H1 (cell line): ENCODE measurements around the gene SLC17A5. TPM values are rescaled to one million over a fixed set of nuclear protein-coding genes. Genes with fewer than 3 reads are reported as not detected.

Experiments used
- CTCF ChIA-PET: fragments of 300-600 bp; sonication (Branson Sonifier 250); formaldehyde crosslinking; loops from one replicate; lab custom pipeline; 2021; ENCODE audit not compliant: partially characterized antibody; lab: Charles Lee
- POLR2A ChIA-PET: fragments of 300-600 bp; sonication (Branson Sonifier 250); formaldehyde crosslinking; loops from one replicate; lab custom pipeline; 2021; ENCODE audit warnings: inconsistent platforms; ENCODE audit not compliant: partially characterized antibody; lab: Charles Lee
- DNase-seq, 2 experiments: peaks; one replicate each; pipeline versions ENCODE4 v3.0.0 to v3.0.0-alpha.2; 2010 to 2022; ENCODE audit warnings: low spot score in 2 of 2, low read depth in 1 of 2, mixed read lengths in 1 of 2
- FAIRE-seq: peaks from 2 replicates; lab custom pipeline; 2011; peaks lifted over from hg19 to GRCh38; lab: Jason Lieb, UNC
- H2AFZ ChIP-seq: 2 replicates; pipeline ENCODE4 v1.8.1; 2012; ENCODE audit warnings: low read length, inconsistent platforms
- H2AK5ac ChIP-seq: 2 replicates; pipeline ENCODE4 v1.6.1; 2013; ENCODE audit warnings: low read depth, low read length
- H2BK120ac ChIP-seq: replicated peaks from 2 replicates; pipeline ENCODE3; 2013; ENCODE audit warnings: low read depth, low read length, inconsistent platforms
- H2BK12ac ChIP-seq: 2 replicates; pipeline ENCODE4 v1.6.1; 2013; ENCODE audit warnings: low read depth, low read length
- H2BK15ac ChIP-seq: 2 replicates; pipeline ENCODE4 v1.6.1; 2013; ENCODE audit warnings: low read length
- H2BK20ac ChIP-seq: 2 replicates; pipeline ENCODE4 v1.6.1; 2013; ENCODE audit warnings: low read length
- H2BK5ac ChIP-seq: 2 replicates; pipeline ENCODE4 v1.6.1; 2013; ENCODE audit warnings: low read depth, low read length
- H3K14ac ChIP-seq: 2 replicates; pipeline ENCODE4 v1.6.1; 2013; ENCODE audit warnings: inconsistent platforms; ENCODE audit not compliant: insufficient read length
- H3K18ac ChIP-seq: 2 replicates; pipeline ENCODE4 v1.6.1; 2013; ENCODE audit warnings: low read length; ENCODE audit errors: extremely low read depth
- H3K23ac ChIP-seq: 2 replicates; pipeline ENCODE4 v1.6.1; 2013; ENCODE audit warnings: inconsistent platforms; ENCODE audit not compliant: insufficient read length
- H3K23me2 ChIP-seq: 2 replicates; pipeline ENCODE4 v1.6.1; 2013; ENCODE audit warnings: low read depth, low read length
- H3K27ac ChIP-seq: 2 replicates; pipeline ENCODE4 v1.6.1; 2011; ENCODE audit warnings: low read depth, low read length, inconsistent platforms
- H3K27me3 ChIP-seq, 4 experiments: replicated peaks in 1 of 4; 1 replicate in 1 of 4; 2 replicates in 3 of 4; pipeline versions ENCODE4 v1.6.1 to v1.8.1; 2011 to 2013; ENCODE audit warnings: low read length in 3 of 4, mild to moderate bottlenecking in 3 of 4, inconsistent platforms in 2 of 4, mixed read lengths in 2 of 4, moderate library complexity in 1 of 4; ENCODE audit not compliant: control insufficient read depth in 3 of 4, insufficient read depth in 3 of 4; ENCODE audit errors: extremely low read depth in 1 of 4
- H3K36me3 ChIP-seq, 4 experiments: 2 replicates each; pipeline versions ENCODE4 v1.6.1 to v1.8.1; 2011 to 2013; ENCODE audit warnings: mild to moderate bottlenecking in 4 of 4, low read length in 3 of 4, moderate library complexity in 2 of 4, control low read depth in 1 of 4, inconsistent platforms in 1 of 4; ENCODE audit not compliant: insufficient read depth in 4 of 4, control insufficient read depth in 2 of 4
- H3K4ac ChIP-seq: replicated peaks from 2 replicates; pipeline ENCODE3; 2013; ENCODE audit warnings: low read length, low read depth, mixed read lengths, inconsistent platforms; ENCODE audit not compliant: insufficient read length
- H3K4me1 ChIP-seq, 4 experiments: replicated peaks in 1 of 4; 1 replicate in 1 of 4; 2 replicates in 3 of 4; pipeline versions ENCODE4 v1.6.1 to v1.8.1; 2011 to 2013; ENCODE audit warnings: low read length in 3 of 4, inconsistent platforms in 2 of 4, mixed read lengths in 1 of 4; ENCODE audit not compliant: insufficient read depth in 4 of 4, control insufficient read depth in 3 of 4
- H3K4me2 ChIP-seq, 2 experiments: 2 replicates each; pipeline versions ENCODE4 v1.6.1 to v1.8.1; 2011 to 2013; ENCODE audit warnings: low read depth in 2 of 2, low read length in 2 of 2, control low read depth in 1 of 2, inconsistent platforms in 1 of 2, mild to moderate bottlenecking in 1 of 2; ENCODE audit not compliant: insufficient read depth in 1 of 2
- H3K4me3 ChIP-seq, 4 experiments: fragments of 200-600, 300-600 bp in 1 of 4; sonication (generic), shearing (Covaris generic), sonication (Bioruptor Twin) in 1 of 4; 2 replicates each; pipeline versions ENCODE4 v1.5.1 to v1.8.1; 2011 to 2016; ENCODE audit warnings: low read length in 4 of 4, low read depth in 3 of 4, control low read depth in 2 of 4, inconsistent platforms in 2 of 4, mild to moderate bottlenecking in 2 of 4, mixed read lengths in 1 of 4, moderate library complexity in 1 of 4; ENCODE audit not compliant: insufficient read depth in 2 of 4; ENCODE audit errors: extremely low read depth in 1 of 4
- H3K56ac ChIP-seq: replicated peaks from 2 replicates; pipeline ENCODE3; 2013; ENCODE audit warnings: low read depth, mild to moderate bottlenecking, mixed read lengths, low read length, inconsistent platforms; ENCODE audit not compliant: insufficient read length
- H3K79me1 ChIP-seq: 2 replicates; pipeline ENCODE4 v1.6.1; 2013; ENCODE audit warnings: low read depth, low read length, control low read depth
- H3K79me2 ChIP-seq, 2 experiments: 2 replicates each; pipeline versions ENCODE4 v1.6.1 to v1.8.1; 2012 to 2013; ENCODE audit warnings: low read length in 2 of 2, mild to moderate bottlenecking in 2 of 2, inconsistent platforms in 1 of 2; ENCODE audit not compliant: insufficient read depth in 2 of 2, control insufficient read depth in 1 of 2
- H3K9ac ChIP-seq, 4 experiments: replicated peaks in 1 of 4; 1 replicate in 1 of 4; 2 replicates in 3 of 4; pipeline versions ENCODE4 v1.6.1 to v1.8.1; 2011 to 2013; ENCODE audit warnings: low read depth in 3 of 4, low read length in 3 of 4, control low read depth in 2 of 4, mild to moderate bottlenecking in 2 of 4, moderate library complexity in 2 of 4, inconsistent platforms in 1 of 4; ENCODE audit errors: extremely low read depth in 1 of 4
- H3K9me3 ChIP-seq, 2 experiments: 2 replicates each; pipeline versions ENCODE4 v1.6.1 to v1.8.1; 2012 to 2013; ENCODE audit warnings: mild to moderate bottlenecking in 2 of 2, moderate library complexity in 2 of 2, control low read depth in 1 of 2, inconsistent platforms in 1 of 2, low read depth in 1 of 2, low read length in 1 of 2, mixed read lengths in 1 of 2; ENCODE audit not compliant: insufficient read depth in 2 of 2
- H4K20me1 ChIP-seq, 2 experiments: replicated peaks in 1 of 2; 2 replicates each; pipeline versions ENCODE3 to v1.8.1; 2011 to 2013; ENCODE audit warnings: inconsistent platforms in 2 of 2, low read length in 2 of 2, mild to moderate bottlenecking in 1 of 2; ENCODE audit not compliant: insufficient read depth in 2 of 2, control insufficient read depth in 1 of 2
- H4K5ac ChIP-seq: 2 replicates; pipeline ENCODE4 v1.6.1; 2013; ENCODE audit warnings: low read length, low read depth, mixed read lengths, inconsistent platforms; ENCODE audit not compliant: insufficient read length
- H4K8ac ChIP-seq: 2 replicates; pipeline ENCODE4 v1.8.0; 2013; ENCODE audit warnings: mild to moderate bottlenecking, moderate library complexity, low read length, inconsistent platforms; ENCODE audit not compliant: insufficient read depth; ENCODE audit errors: extremely low read depth
- H4K91ac ChIP-seq: replicated peaks from 2 replicates; pipeline ENCODE3; 2013; ENCODE audit warnings: low read length, mixed read lengths, inconsistent platforms; ENCODE audit not compliant: insufficient read length
- ASH2L ChIP-seq: fragments of 200-600, 300-600 bp; sonication (generic); IDR thresholded peaks from one replicate; pipeline ENCODE4 v1.7.1; 2017; ENCODE audit warnings: low read length
- BACH1 ChIP-seq: IDR thresholded peaks from 2 replicates; pipeline ENCODE4 v1.6.1; 2012; ENCODE audit warnings: low read length, improper control_type of control experiment
- BCL11A ChIP-seq, 2 experiments: IDR thresholded peaks; one replicate each; pipeline ENCODE4 v1.6.1; 2011; ENCODE audit warnings: low read depth in 2 of 2, low read length in 2 of 2, mild to moderate bottlenecking in 2 of 2
- CEBPB ChIP-seq: IDR thresholded peaks from 2 replicates; pipeline ENCODE4 v1.6.1; 2012; ENCODE audit warnings: low read depth, low read length
- EGR1 ChIP-seq: IDR thresholded peaks from 2 replicates; pipeline ENCODE4 v1.6.1; 2011; ENCODE audit warnings: low read depth, low read length, borderline replicate concordance
- GABPA ChIP-seq: IDR thresholded peaks from 2 replicates; pipeline ENCODE4 v1.6.1; 2011; ENCODE audit warnings: mild to moderate bottlenecking, low read length, moderate library complexity, borderline replicate concordance; ENCODE audit not compliant: insufficient read depth
- JUN ChIP-seq: IDR thresholded peaks from 2 replicates; pipeline ENCODE4 v1.6.1; 2011; ENCODE audit warnings: low read depth, mild to moderate bottlenecking, improper control_type of control experiment, low read length
- KDM5A ChIP-seq: fragments of 200-600 bp; IDR thresholded peaks from 2 replicates; pipeline ENCODE4 v1.7.1; 2012; ENCODE audit warnings: mild to moderate bottlenecking, low read length, inconsistent platforms, mixed read lengths
- NANOG ChIP-seq: IDR thresholded peaks from 2 replicates; pipeline ENCODE4 v1.6.1; 2011; ENCODE audit warnings: low read length, low read depth, mild to moderate bottlenecking, inconsistent platforms; ENCODE audit not compliant: insufficient read depth, poor library complexity, severe bottlenecking
- SAP30 ChIP-seq: fragments of 300-600 bp; sonication (generic); IDR thresholded peaks from 2 replicates; pipeline ENCODE4 v1.7.1; 2012; ENCODE audit warnings: low read length, moderate library complexity, mild to moderate bottlenecking, inconsistent platforms; ENCODE audit not compliant: insufficient read depth, insufficient replicate concordance
- SP2 ChIP-seq: IDR thresholded peaks from 2 replicates; pipeline ENCODE4 v1.6.1; 2012; ENCODE audit warnings: mild to moderate bottlenecking, low read length, inconsistent platforms
- TAF1 ChIP-seq: IDR thresholded peaks from 2 replicates; pipeline ENCODE4 v1.6.1; 2011; ENCODE audit warnings: mild to moderate bottlenecking, low read depth, low read length
- TCF12 ChIP-seq: IDR thresholded peaks from 2 replicates; pipeline ENCODE4 v1.6.1; 2011; ENCODE audit warnings: low read depth, mild to moderate bottlenecking, low read length
- YY1 ChIP-seq: IDR thresholded peaks from 2 replicates; pipeline ENCODE4 v1.6.1; 2011; ENCODE audit warnings: low read depth, mild to moderate bottlenecking, low read length
- WGBS, 2 experiments: shearing (Covaris generic) in 1 of 2; methylation state at CpG; one replicate each; pipeline versions ENCODE4 v1.1.6 to v1.1.7; 2013 to 2015; ENCODE audit warnings: low lambda C conversion rate in 2 of 2, mixed read lengths in 2 of 2, inconsistent platforms in 1 of 2, low coverage in 1 of 2, missing lambda C conversion rate in 1 of 2; ENCODE audit not compliant: insufficient replicate concordance in 2 of 2, insufficient coverage in 1 of 2, insufficient read length in 1 of 2; ENCODE audit errors: extremely low coverage in 1 of 2, missing lambda C conversion rate in 1 of 2; 5-methylcytosine and 5-hydroxymethylcytosine counted together
- polyA plus RNA-seq, 7 experiments: library from polyadenylated mRNA; depleted of rRNA in 3 of 7; stranded (reverse) in 5 of 7; unstranded in 2 of 7; fragments of >200 nt in 5 of 7; fragments of 200-250 nt in 2 of 7; gene quantifications; 1 replicate in 5 of 7; 2 replicates in 1 of 7; 4 replicates in 1 of 7; pipeline versions ENCODE4 v1.2.1 to v1.2.3, GENCODE V29; 2011 to 2013; ENCODE audit warnings: missing spikeins in 2 of 7, mixed read lengths in 2 of 7
- total RNA-seq: library from RNA; stranded (reverse); fragmentation: NEBNext Ultra II Directional; extraction: Animal tissue kit (Norgen Biotek cat#: 25700); gene quantifications from 2 replicates; pipeline ENCODE4 v1.2.1, GENCODE V29; 2021

SLC17A5 gene
- total and polyA plus RNA-seq, 2 of the 8 experiments (the other 6 are each of a cell fraction or from before 2014, with no cell fraction given), result 11.0 to 11.9 TPM

- H3K4me2 ChIP-seq, result no peak overlapping the region
- H4K91ac ChIP-seq, result no peak overlapping the region
- no peaks in the 10 kb centered on the region for H3K4me1 ChIP-seq
- H3K9me3 ChIP-seq, result no peaks in the 10 kb centered on the region
- H4K20me1 ChIP-seq, result no peaks in the 10 kb centered on the region
- no peak overlapping the region for H2BK20ac ChIP-seq
- POLR2A ChIA-PET, result interaction anchor here (1.3 to 14.4 kb wide), 6 partner anchors 8 to 98 kb away, joined by 3 to 430 read pairs (median 4); partner anchors contain the start of gene EEF1A1
- H2BK15ac ChIP-seq, result no peak overlapping the region
- H3K23ac ChIP-seq, result no peak overlapping the region
- no peak overlapping the region for H3K4me3 ChIP-seq
- no peaks in the 10 kb centered on the region for H3K27me3 ChIP-seq
- no peaks in the 10 kb centered on the region for H3K79me2 ChIP-seq
- no peak overlapping the region for H4K5ac ChIP-seq
- H2AFZ ChIP-seq, result no peak overlapping the region
- no peak overlapping the region for H2BK5ac ChIP-seq
- peaks cover 0 to 8% (median 0%) of the 10 kb centered on the region in 4 experiments; a peak in 3 of 8 replicates for H3K36me3 ChIP-seq
- no peak overlapping the region for H3K18ac ChIP-seq
- WGBS, 2 experiments, result 67% methylated on average over 6 of the region's 6 CpGs; no CpG with 5 or more reads in 1 of the 2 experiments
- no peaks in the 10 kb centered on the region for H3K23me2 ChIP-seq
- DNase-seq (no peak), FAIRE-seq (no peak)
- no peaks in the 10 kb centered on the region for H3K79me1 ChIP-seq
- no peak overlapping the region for H3K14ac ChIP-seq
- no peak overlapping the region for H2BK120ac ChIP-seq
- CTCF ChIA-PET, result interaction anchor here (1.2 to 3.9 kb wide), 4 partner anchors 25 to 118 kb away, joined by 3 to 35 read pairs (median 3); no protein-coding TSS in a partner anchor
- no peak overlapping the region for H4K8ac ChIP-seq
- H3K4ac ChIP-seq, result no peak overlapping the region
- no peak overlapping the region for H3K9ac ChIP-seq
- H2BK12ac ChIP-seq, result no peak overlapping the region
- H3K56ac ChIP-seq, result no peak overlapping the region
- H2AK5ac ChIP-seq, result no peak overlapping the region
- H3K27ac ChIP-seq, result no peak overlapping the region
- TF ChIP-seq BACH1 (no peak), BCL11A (IDR thresholded peaks at IDR 0.05; ENCODE audit: low read depth in 2 of 2, low read length in 2 of 2) (no peak), TCF12 (no peak), CEBPB (no peak), KDM5A (no peak), SAP30 (no peak), ASH2L (no peak), SP2 (no peak), GABPA (no peak), JUN (no peak), EGR1 (no peak), YY1 (no peak), TAF1 (no peak), NANOG (no peak)
These were observed 39.8 kb downstream of the SLC17A5 start for GRCh38 chr6:73613806-73614536.
